GM12864 (cell line): ENCODE data around the gene GPSM1.
"Not testable (repeated sequence)": the region's sequence is repeated elsewhere in the genome, so short reads cannot be mapped to it uniquely, and the experiment has no call there.

ENCODE experiments used
- DNase-seq: peaks from one replicate; pipeline ENCODE4 v3.0.0-alpha.2; 2011; ENCODE audit warnings: low read depth
- H3K4me3 ChIP-seq: 2 replicates; pipeline ENCODE4 v1.5.1; 2011; ENCODE audit warnings: mild to moderate bottlenecking, low read depth, low read length, control low read depth
- TF ChIP-seq, protein P1 (sequence below): IDR thresholded peaks from 2 replicates; pipeline ENCODE4 v1.5.1; 2011; ENCODE audit warnings: low read depth, mild to moderate bottlenecking, moderate library complexity, low read length, control low read depth, inconsistent platforms; ENCODE audit errors: missing control alignments

GPSM1 gene

GRCh38 chr9:136314944-136315343 is 12.4 kb upstream of the GPSM1 start:
- no peak overlapping the region for H3K4me3 ChIP-seq

DNA sequence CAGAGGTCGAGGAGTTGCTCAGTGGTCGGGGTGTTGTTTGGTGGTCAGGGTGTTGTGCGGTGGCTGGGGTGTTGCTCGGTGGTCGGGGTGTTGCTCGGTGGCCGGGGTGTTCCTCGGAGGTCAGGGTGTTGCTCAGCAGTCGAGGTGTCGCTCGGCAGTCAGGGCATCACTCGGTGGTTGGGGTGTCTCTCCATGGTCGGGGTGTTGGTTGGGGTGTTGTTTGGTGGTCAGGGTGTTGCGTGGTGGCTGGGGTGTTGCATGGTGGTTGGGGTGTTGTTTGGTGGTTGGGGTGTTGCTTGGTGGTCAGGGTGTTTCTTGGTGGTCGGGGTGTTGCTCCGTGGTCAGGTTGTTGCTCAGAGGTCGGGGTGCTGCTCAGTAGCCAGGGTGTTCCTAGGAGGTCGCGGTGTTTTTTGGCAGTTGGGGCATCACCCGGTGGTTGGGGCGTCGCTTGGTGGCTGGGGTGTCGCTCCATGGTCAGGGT is 11.0 kb upstream of the GPSM1 start:
- H3K4me3 ChIP-seq = no peak overlapping the region
- TF ChIP-seq, protein P1, sequence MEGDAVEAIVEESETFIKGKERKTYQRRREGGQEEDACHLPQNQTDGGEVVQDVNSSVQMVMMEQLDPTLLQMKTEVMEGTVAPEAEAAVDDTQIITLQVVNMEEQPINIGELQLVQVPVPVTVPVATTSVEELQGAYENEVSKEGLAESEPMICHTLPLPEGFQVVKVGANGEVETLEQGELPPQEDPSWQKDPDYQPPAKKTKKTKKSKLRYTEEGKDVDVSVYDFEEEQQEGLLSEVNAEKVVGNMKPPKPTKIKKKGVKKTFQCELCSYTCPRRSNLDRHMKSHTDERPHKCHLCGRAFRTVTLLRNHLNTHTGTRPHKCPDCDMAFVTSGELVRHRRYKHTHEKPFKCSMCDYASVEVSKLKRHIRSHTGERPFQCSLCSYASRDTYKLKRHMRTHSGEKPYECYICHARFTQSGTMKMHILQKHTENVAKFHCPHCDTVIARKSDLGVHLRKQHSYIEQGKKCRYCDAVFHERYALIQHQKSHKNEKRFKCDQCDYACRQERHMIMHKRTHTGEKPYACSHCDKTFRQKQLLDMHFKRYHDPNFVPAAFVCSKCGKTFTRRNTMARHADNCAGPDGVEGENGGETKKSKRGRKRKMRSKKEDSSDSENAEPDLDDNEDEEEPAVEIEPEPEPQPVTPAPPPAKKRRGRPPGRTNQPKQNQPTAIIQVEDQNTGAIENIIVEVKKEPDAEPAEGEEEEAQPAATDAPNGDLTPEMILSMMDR = no peak
- no peak for DNase-seq

More at GRCh38 chr9:136314944-136315343, 12.4 kb upstream of the GPSM1 start:
- no peak for DNase-seq
- TF ChIP-seq, protein P1 = no peak

DNA sequence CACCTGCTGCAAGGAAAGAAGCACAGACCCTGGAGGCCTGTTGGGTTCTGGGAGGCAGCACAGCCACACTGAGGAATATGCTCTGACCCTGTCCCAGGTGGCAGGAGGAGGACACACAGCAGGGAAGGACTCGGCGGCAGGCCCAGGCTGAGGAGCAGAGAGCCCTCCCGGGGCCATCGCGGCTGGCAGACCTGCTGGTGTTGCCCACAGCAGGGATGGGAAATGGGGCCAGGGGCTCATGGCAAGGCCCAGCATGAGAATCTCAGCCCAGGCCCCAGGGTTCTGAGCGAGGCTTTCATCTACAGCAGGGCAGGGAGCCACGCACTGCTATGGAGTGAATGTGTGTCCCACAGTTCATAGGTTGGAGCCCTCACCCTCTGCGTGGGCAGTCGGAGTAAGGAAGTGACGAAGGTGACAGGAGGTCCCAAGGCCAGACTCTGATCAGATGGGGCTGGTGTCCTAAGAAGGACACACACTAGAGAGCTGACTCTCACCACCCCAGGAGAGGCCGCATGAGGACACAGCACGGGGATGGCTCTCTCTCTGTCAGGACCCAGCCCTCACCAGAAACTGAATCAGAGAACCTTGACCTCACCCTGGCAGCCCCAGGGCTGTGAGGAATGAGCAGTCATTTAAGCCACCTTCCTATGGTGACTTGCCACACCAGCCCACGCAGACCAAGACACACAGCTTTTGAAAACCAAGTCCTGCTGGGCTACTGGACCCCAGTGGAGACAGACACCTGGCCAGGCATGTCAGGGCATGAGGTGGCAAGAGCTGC is 10.3 kb upstream of the GPSM1 start:
- TF ChIP-seq, protein P1 = no peak
- H3K4me3 ChIP-seq = no peak overlapping the region

DNA sequence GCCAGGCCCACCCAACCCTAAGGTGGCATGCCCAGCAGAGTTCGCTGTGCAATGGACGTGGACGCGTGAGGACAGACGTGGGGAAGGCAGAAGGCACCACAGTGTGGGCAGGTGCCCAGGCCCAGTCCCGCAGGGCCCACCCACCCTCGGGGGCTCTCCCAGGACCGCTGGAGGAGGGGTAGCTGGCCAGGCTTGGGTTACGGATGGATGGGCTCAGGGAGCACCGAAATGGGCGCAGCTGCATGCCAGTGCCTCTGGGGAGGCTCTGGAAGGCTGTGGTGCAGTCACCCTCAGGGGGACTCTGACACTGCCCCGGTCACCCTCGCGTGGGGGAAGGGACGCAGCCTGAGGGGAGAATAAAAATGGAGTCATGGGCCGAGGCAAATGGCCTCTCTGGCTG is 9.6 kb upstream of the GPSM1 start:
- TF ChIP-seq, protein P1 = no peak
- no peak for DNase-seq
- no peak overlapping the region for H3K4me3 ChIP-seq

More for the DNA sequence above, 10.3 kb upstream of the GPSM1 start:
- no peak for DNase-seq

- no peak for DNase-seq
- no peak overlapping the region for H3K4me3 ChIP-seq
- TF ChIP-seq, protein P1 = no peak
These were observed 9.1 kb upstream of the GPSM1 start for GRCh38 chr9:136318111-136318775.

DNA sequence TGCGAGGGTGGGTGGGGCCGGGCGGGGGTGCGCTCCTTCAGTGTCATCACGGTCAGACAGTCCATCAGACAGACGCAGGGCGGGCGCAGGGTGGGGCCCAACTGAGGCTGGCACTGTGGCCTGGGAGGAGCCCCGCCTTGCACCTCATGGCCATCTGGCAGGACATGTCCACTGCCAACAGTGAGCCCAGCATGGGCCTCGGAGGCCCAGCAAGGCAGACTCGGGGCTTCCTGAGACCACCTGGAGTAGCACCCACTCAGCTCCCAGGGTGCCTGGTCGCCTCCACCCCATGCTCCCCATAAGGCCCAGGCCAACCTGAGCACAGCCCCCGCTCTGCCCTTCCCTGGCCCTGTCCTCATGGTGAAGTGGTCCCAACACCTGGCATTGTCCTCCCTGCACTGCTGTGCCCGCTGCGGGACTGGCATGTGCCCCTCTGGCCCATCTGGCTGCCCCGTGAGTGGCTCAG is 8.5 kb upstream of the GPSM1 start:
- DNase-seq = no peak
- TF ChIP-seq, protein P1 = no peak
- no peak overlapping the region for H3K4me3 ChIP-seq

- DNase-seq, H3K4me3 ChIP-seq: not testable (repeated sequence)
These were observed 8.1 kb upstream of the GPSM1 start for GRCh38 chr9:136319244-136319643.

- H3K4me3 ChIP-seq = not testable (repeated sequence)
These were observed 7.4 kb upstream of the GPSM1 start for GRCh38 chr9:136319955-136320354.

DNA sequence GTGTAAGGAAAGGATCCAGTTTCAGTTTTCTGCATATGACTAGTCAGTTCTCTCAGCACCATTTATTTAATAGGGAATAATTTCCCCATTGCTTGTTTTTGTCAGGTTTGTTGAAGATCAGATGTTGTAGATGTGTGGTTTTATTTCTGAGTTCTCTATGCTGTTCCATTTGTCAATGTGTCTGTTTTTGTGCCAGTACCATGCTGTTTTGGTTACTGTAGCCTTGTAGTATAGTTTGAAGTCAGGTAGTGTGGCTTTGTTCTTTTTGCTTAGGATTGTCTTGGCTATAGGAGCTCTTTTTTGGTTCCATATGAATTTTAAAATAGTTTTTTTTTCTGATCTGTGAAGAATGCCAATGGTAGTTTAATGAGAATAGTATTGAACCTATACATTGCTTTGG is 6.4 kb upstream of the GPSM1 start:
- not testable (repeated sequence) for H3K4me3 ChIP-seq, DNase-seq

More at GRCh38 chr9:136319955-136320354, 7.4 kb upstream of the GPSM1 start:
- not testable (repeated sequence) for DNase-seq
